Psoas muscle (tissue), 8 donors: ENCODE data around the gene SLC25A39. TPM values are rescaled to one million over a fixed set of nuclear protein-coding genes. Genes with fewer than 3 reads are reported as not detected.
"Not testable (repeated sequence)": the region's sequence is repeated elsewhere in the genome, so short reads cannot be mapped to it uniquely, and the experiment has no call there.

Source experiments
- ATAC-seq, 4 donors: fragments of 200-7000 bp; cut with Tn5 transposase; one replicate each; pipeline ENCODE4 v1.9.1; 2020; ENCODE audit warnings: moderate library complexity in 3 of 4, mild to moderate bottlenecking in 2 of 4
- DNase-seq, 2 donors: peaks; one replicate each; pipeline ENCODE4 v3.0.0-alpha.2; 2020
- H3K27ac ChIP-seq: fragments of 200-600 bp; one replicate; pipeline ENCODE4 v1.8.0; 2022
- H3K27me3 ChIP-seq, 3 donors: fragments of 200-600 bp in 1 of 3; one replicate each; pipeline versions ENCODE4 v1.6.1 to v1.8.0; 2013 to 2022; ENCODE audit warnings: low read length in 2 of 3, mild to moderate bottlenecking in 2 of 3, moderate library complexity in 1 of 3; ENCODE audit not compliant: insufficient read depth in 3 of 3
- H3K36me3 ChIP-seq, 2 donors: fragments of 200-600 bp in 1 of 2; one replicate each; pipeline versions ENCODE4 v1.6.1 to v1.8.0; 2013 to 2022; ENCODE audit warnings: low read depth in 1 of 2, mild to moderate bottlenecking in 1 of 2, moderate library complexity in 1 of 2; ENCODE audit not compliant: insufficient read depth in 1 of 2
- H3K4me1 ChIP-seq: fragments of 200-600 bp; one replicate; pipeline ENCODE4 v1.8.0; 2022
- H3K4me3 ChIP-seq: fragments of 200-600 bp; one replicate; pipeline ENCODE4 v1.8.0; 2022; ENCODE audit warnings: mild to moderate bottlenecking
- H3K9me3 ChIP-seq: fragments of 200-600 bp; one replicate; pipeline ENCODE4 v1.8.0; 2022
- CTCF ChIP-seq: fragments of 200-600 bp; IDR thresholded peaks from one replicate; pipeline ENCODE4 v1.8.0; 2022; ENCODE audit warnings: antibody characterized with exemption
- WGBS, 3 donors: extraction: QIAGEN DNeasy Blood & Tissue Kit; methylation state at CpG; one replicate each; pipeline versions ENCODE4 v1.1.6 to v1.1.7; 2013; 5-methylcytosine and 5-hydroxymethylcytosine counted together
- intact Hi-C, 2 donors: fragments of 100-400 bp; cut with DNase I; formaldehyde crosslinking; loops; one replicate each; pipeline versions ENCODE4 v1.11.0 to v1.14.2; 2022
- polyA plus RNA-seq, 3 donors: library from polyadenylated mRNA; stranded (reverse); fragments of 200-250 nt; gene quantifications; one replicate each; pipeline ENCODE4 v1.2.3, GENCODE V29; 2013
- total RNA-seq, 4 donors: library from RNA; stranded (reverse); fragmentation: NEBNext Ultra II Directional in 2 of 4; extraction: Animal tissue kit (Norgen Biotek cat#: 25700) in 2 of 4; gene quantifications; one replicate each; pipeline versions ENCODE4 v1.2.1 to v1.2.4, GENCODE V29; 2021 to 2023
- donor health status: healthy with polysubstance abuse.
- donor health status: DM: no; HTN: no; CAD: no; lungs with moderate emphysema.
- donor health status: Bipolar disorder and iron deficiency.
- donor health status: healthy.
- donor health status: DM: yes; HTN: yes; CAD: no.
- donor health status: DM: no; HTN: no; CAD: no.
- donor health status: DM: no; HTN: no; CAD: no.
- donor health status: DM: yes; HTN: yes; CAD: no.

Gene SLC25A39
- total and polyA plus RNA-seq, 7 donors: 36.4 to 79.3 (median 42.4) TPM

- Histone ChIP-seq H3K9me3 (no peaks in the 10 kb centered on the region), H3K4me1 (peaks cover 5% of the 10 kb centered on the region), H3K27me3 (no peaks in the 10 kb centered on the region), H3K27ac (no peak overlapping the region), H3K36me3 (peaks cover 0 to 42% of the 10 kb centered on the region in 2 donors), H3K4me3 (no peak overlapping the region)
- DNase-seq: no peak
- intact Hi-C loops: loop anchor here (5.0 kb wide), 3 partner anchors 136 to 206 kb away; partner anchors contain the start of gene HROB (in 1 of the 2)
- no peak for ATAC-seq
- no peak for TF ChIP-seq CTCF
- WGBS, 3 donors: 80 to 81% (median 80%) methylated on average over 9 of the region's 9 CpGs
These were observed 23.8 kb upstream of the SLC25A39 start for GRCh38 chr17:44348234-44348987.

GRCh38 chr17:44347206-44348055, 22.8 kb upstream of the SLC25A39 start:
- H3K27me3 ChIP-seq, H3K4me1 ChIP-seq, H3K4me3 ChIP-seq, ATAC-seq, DNase-seq, H3K27ac ChIP-seq, H3K9me3 ChIP-seq: not testable (repeated sequence)
- intact Hi-C loops: loop anchor here (5.0 kb wide), 3 partner anchors 135 to 205 kb away; partner anchors contain the start of gene HROB (in 1 of the 2)
- 75 to 81% (median 79%) methylated on average over 18 of the region's 18 CpGs for WGBS, 3 donors
- H3K36me3 ChIP-seq: peaks cover 0 to 37% of the 10 kb centered on the region in 2 donors

GRCh38 chr17:44346064-44346844, 21.6 kb upstream of the SLC25A39 start:
- H3K4me3 ChIP-seq: peak overlapping the region; percentile 84
- H3K27ac ChIP-seq: peak overlapping the region; percentile 86

GRCh38 chr17:44345454-44346026, 20.9 kb upstream of the SLC25A39 start:
- TF ChIP-seq CTCF: peak; percentile 32
- no peak for DNase-seq
- 2 to 5% (median 3%) methylated on average over 18 to 21 of the region's 21 CpGs for WGBS, 3 donors
- peaks cover 5% of the 10 kb centered on the region for H3K4me1 ChIP-seq
- intact Hi-C loops: loop anchor here (5.0 kb wide), 3 partner anchors 133 to 203 kb away; partner anchors contain the start of gene HROB (in 1 of the 2)
- peak overlapping the region; percentile 86 for H3K27ac ChIP-seq
- no peaks in the 10 kb centered on the region for H3K27me3 ChIP-seq
- peak overlapping the region; percentile 84 for H3K4me3 ChIP-seq
- H3K9me3 ChIP-seq: no peaks in the 10 kb centered on the region
- peaks cover 0 to 18% of the 10 kb centered on the region in 2 donors for H3K36me3 ChIP-seq
- ATAC-seq: peak; percentile 38 to 75 (median 44)

More at GRCh38 chr17:44346064-44346844, 21.6 kb upstream of the SLC25A39 start:
- H3K27me3 ChIP-seq: no peaks in the 10 kb centered on the region
- no peak for TF ChIP-seq CTCF
- WGBS, 3 donors: 74 to 78% (median 76%) methylated on average over 13 of the region's 13 CpGs
- peaks cover 0 to 25% of the 10 kb centered on the region in 2 donors for H3K36me3 ChIP-seq
- no peaks in the 10 kb centered on the region for H3K9me3 ChIP-seq
- intact Hi-C loops: loop anchor here (5.0 kb wide), 3 partner anchors 134 to 204 kb away; partner anchors contain the start of gene HROB (in 1 of the 2)
- ATAC-seq: no peak
- DNase-seq: no peak
- H3K4me1 ChIP-seq: peaks cover 5% of the 10 kb centered on the region
